HG03097 (cell line): ENCODE data around the gene TMC3.

Experiments
- ATAC-seq: cut with Tn5 transposase; IDR thresholded peaks from one replicate; pipeline ENCODE4 v1.9.1; 2021; ENCODE audit not compliant: unreplicated experiment, low FRiP score

TMC3 gene

DNA sequence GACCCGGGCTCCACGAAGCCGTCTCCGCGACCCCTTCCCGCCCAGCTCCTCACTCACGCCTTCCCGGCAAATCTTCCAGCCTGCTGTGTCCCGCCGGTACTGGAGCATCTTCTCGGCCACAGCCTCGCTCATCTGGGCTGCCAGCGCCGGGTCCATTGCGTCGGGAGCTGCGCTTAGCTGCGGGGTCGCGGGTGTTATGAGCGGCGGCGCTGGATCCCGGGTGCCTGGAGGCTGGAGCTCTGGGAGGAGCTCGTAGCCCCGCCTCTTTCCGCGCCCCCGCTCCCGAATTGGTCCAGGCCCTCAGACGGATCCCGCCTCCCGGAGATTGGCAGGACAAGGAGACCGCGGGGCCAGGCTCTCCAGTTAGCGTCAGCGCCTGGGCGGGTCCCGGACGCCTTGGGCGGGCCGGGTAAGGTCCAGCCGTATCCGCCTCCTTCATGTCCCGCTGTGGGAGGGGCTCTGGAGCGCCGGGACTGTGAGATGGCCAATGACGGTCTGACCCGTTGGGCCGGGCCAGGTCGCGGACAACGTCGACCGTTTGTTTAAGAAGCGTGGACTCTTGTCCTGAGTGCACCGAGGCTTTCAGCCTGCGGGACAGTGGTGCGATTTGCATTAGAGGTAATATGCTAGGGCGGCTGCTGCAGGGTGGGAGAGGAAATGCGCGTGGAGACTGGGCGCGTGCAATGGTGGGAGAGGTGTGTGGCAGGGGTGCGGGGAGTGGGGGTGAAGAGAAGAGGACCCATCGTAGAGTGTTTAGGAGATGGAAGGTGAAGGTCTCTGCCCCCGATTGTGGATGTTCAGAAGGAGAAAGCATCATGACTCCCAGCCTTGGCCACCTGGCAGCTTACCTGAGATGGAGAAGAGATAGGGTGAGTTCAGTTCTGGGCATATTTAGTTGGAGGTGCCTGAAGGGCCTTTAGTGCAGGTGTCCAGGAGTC lies 49.8 kb downstream of the TMC3 start, which contains the start of gene STARD5:
STARD5 (minus strand) TSS at position 198 of the 938 bp plus-strand sequence; CDS start at position 156, 42 bp downstream.
- peak; percentile 100 for ATAC-seq

DNA sequence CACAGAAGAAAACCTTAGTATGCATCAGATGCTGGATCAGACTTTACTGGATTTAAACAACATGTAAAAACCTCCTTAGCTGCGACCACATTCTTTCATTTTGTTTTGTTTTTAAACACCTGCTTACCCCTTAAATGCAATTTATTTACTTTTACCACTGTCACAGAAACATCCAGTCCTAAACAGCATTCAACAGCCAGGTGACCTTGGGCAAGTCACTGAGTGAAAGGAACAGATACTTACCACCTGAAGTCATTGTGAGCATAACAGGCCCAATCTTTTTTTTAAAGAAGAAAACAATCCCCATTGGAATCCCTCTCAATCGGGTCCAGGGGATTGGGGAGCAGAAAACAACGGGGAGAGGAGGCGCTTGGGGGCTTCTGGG lies 50.5 kb downstream of the TMC3 start:
- ATAC-seq: peak; percentile 4

DNA sequence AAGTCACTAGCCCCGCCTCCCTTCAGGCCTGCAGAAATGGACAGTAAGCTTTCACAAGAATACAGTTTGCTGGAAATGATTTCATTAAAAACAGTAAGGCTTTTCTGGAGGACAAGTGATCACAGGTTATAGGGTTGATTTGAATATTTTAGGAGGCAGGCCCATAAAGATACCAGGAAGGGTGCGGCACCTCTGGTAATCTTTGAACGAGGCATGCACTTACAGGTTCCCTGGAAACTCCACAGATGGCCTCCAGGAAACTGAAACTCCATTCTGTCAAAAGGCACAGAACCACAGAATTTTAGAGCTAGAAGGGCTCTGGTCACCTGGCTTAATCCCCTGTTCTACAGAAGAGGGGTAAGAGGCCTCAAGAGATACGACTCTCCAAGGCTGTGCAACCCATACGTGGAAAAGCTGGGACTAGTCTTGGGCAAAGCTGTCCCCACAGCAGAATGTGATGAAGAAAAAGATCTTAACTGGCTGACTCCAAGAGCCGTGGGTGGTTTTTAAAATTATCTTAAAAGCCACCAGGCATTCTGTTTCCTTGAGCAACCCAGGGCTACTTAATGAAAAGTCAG lies 51.2 kb downstream of the TMC3 start:
- ATAC-seq: no peak

- ATAC-seq: no peak
Observed at GRCh38 chr15:81321667-81322066, 52.3 kb downstream of the TMC3 start.

- no peak for ATAC-seq
Observed at GRCh38 chr15:81317642-81318017, 56.4 kb downstream of the TMC3 start.

GRCh38 chr15:81316267-81316666 lies 57.7 kb downstream of the TMC3 start:
- no peak for ATAC-seq

- ATAC-seq: no peak
Observed at GRCh38 chr15:81315452-81316175, 58.4 kb downstream of the TMC3 start.

DNA sequence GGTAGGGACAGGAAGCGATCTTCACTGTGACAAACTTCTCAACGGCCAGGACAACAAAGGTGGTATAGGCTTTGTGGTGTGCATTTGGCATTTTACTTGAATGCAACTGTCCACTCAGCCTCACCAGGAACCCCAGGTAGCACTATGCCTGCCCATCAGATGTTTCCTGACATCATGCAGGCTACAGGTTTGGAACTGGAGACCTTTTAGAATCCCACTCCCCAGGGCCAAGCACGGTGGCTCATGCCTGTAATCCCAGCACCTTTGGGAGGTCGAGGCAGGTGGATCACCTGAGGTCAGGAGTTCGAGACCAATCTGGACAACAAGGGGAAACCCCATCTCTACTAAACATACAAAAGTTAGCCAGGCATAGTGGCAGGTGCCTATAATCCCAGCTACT lies 59.6 kb downstream of the TMC3 start:
- ATAC-seq: no peak

- no peak for ATAC-seq
Observed at GRCh38 chr15:81313686-81314085, 60.3 kb downstream of the TMC3 start.

DNA sequence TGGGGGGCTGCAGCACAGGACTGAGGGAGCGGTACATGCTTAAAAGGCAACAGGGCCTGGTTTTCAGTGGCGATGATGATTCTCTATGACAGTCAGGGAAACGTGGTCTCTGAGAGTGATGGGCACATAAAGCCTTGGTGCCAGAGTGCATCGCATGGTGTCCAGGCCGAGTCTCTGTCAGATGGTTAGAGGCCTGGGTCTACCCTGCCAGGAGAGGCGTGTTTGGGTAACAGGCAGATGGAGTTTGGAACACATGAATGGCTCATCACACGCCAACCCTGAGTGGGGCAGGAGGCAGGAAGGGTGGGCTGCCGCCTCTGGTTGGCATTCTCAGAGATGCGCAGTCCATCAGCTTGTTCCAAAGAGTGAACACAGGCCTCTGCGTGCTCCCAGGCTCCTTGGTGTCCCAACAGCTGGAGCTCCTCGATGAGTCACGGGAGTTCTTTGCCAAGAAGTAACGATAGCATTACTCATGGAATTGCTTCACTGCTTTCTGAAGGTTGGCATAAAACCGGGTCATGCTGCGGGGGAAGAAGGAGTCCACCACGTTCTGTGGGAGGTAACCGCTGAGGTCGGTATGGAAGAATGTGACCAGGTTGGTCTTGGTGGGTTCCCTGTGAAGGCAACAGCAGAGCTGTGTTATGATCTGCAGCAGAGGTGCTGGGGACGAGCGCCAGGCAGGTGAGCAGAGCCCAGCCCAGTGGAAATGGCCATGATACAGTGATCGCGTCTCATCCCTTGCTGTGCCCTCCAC lies 61.0 kb downstream of the TMC3 start:
- ATAC-seq: no peak

GRCh38 chr15:81311752-81312464 lies 62.1 kb downstream of the TMC3 start:
- ATAC-seq: no peak

GRCh38 chr15:81310480-81310879 lies 63.5 kb downstream of the TMC3 start:
- no peak for ATAC-seq

DNA sequence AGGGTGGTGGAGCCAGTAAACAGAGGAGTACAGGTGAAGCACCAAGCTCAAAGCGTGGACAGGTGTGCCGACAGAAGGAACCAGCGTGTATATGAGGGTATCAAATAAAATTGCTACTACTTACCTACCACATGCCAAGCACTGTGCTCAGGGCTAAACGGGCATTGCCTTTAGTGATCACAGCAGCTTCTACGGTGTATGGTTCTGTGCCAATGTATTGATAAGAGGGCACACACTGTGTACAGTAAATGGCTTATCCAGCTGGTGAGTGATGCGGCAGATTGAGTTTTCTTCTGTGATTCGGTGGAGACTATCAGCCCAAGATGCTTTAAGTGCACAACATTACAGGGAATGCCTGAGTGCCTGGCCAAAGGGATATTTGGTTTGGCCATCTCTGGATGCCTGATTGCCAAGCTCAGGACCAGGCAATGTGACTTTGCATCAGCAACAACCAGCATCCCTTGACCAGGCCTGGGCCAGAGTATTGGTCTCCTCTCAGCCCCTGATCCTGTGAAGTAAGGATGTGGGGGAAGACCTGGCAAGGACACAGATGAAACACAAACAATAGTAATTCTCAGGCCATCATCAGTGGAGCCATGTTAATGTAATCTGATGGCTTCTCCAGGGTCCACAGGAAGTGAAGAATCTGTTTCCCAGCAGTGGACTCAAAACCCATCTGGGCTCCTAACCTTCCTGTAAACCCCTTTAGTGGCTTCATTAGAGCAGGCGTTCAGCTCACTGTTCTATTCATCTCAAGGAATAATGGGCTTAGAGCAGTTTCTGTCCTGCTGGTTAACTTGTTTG lies 64.2 kb downstream of the TMC3 start:
- no peak for ATAC-seq

DNA sequence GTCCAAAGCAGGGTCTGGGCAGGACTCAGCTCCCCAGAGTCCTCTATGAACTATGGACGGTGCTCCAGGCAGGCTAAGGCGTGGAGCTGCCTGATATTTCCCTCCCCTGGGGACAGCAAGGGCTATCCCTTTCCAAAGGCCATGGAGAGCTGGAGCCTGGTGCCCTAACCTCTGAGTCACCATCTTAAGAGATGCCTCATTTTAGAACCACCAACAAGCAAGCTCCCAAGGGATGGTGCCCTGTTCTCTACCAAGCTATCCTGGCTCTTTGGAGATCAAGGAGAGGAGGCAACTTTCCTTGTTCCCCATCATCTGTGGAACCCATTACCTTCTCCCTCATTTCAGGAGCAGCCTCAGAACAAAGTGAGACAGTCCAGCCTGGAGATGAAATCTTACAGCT lies 65.8 kb downstream of the TMC3 start:
- no peak for ATAC-seq

GRCh38 chr15:81304226-81304625 lies 69.8 kb downstream of the TMC3 start:
- ATAC-seq: no peak

DNA sequence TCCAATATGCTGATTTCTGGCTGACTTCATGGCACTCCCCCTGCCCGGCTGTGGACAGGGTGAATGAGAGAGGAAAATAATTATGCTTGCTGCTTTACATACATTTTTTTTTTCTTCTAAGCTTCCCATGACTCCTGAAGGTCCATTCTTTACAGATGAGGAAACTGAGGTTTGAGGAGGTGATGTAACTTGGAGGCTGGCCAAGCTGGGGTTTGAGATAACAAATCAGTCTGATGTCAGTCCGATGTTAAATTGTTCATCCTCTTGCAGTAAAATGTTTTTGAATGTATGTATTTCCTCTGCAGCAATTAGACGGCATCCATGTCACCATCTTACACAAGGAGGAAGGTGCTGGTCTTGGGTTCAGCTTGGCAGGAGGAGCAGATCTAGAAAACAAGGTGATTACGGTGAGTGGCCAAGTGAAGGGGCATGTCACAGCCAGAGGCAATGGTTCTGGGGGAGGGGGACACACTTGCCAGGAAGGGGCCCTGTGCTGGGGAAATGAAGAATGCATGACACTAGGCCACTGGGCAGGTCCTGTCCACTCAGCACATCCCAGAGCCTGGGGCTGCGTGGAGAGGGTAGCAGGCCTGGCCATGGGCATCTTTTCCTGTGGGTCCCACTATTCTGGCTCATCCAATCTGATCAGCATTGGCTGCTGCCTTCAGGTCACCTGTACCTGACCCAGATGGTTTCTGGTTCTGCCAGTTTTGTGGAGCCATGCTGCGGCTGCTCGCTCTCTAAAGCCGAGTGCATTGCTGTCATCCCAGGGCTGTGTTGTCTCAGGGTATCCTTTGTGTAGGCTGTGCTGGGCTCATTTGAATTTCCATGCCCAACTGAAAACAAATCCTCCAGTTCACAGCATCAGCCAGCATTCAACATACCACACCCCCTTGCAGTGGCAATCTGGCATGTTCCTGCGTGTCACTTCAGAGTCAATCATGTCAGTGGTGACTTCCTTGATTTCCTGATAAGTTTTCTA lies 70.5 kb downstream of the TMC3 start:
- ATAC-seq: no peak

GRCh38 chr15:81302701-81303109 lies 71.3 kb downstream of the TMC3 start:
- no peak for ATAC-seq

DNA sequence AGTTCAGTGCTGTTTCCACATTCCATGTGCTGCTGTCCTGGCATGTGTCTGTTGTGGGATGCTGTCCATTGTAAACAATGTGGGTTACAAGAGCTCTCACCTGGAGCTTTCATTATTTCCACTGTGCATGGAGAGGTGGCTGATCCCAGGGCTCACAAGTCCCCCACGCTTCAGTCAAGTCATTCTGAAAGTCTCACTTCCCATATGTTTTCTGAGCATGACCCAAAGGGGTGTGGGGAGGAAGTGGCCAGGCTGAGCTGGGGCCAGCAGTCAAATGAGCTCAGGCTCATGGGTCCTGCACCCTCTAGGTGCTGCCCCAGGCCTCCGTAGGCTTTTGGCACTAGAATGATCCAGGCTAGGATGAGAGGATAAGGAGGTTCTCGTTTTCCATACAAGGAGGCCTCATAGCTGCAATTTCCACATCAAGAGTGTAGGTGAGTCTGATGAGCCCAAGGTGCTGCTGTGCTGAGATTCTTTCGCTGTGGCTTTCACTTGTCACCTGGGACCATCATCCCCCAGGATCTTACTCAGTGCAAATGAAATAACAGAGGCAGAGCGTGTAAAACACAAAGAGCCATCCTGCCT lies 72.1 kb downstream of the TMC3 start:
- ATAC-seq: peak; percentile 87
